Measurements from ENCODE around the gene KRT79. TPM values are rescaled to one million over a fixed set of nuclear protein-coding genes. Genes with fewer than 3 reads are reported as not detected.
A peak's percentile ranks its signal among the peaks of the same experiment; 100 is the strongest.

KRT79 gene
- total and polyA plus RNA-seq, 2 of the 8 experiments (the other 6 are each of a cell fraction or from before 2014, with no cell fraction given): not detected

GRCh38 chr12:52867152-52867551, 33.0 kb upstream of the KRT79 start:
- CTCF ChIA-PET (ENCODE audit: partially characterized antibody): interaction anchor here (0.6 to 22.2 kb wide), 23 partner anchors 11 to 498 kb away, joined by 3 to 502 read pairs (median 5); partner anchors contain the start of genes KRT74 and KRT76
- Histone ChIP-seq H3K27me3 (replicated peaks in 1 of 4; ENCODE audit: control insufficient read depth in 3 of 4, extremely low read depth in 1 of 4, insufficient read depth in 3 of 4, low read length in 3 of 4) (no peaks in the 10 kb centered on the region; a peak in 1 of 7 replicates), H3K14ac (ENCODE audit: insufficient read length) (no peak overlapping the region), H3K9ac (replicated peaks in 1 of 4; ENCODE audit: extremely low read depth in 1 of 4, low read depth in 3 of 4, low read length in 3 of 4) (no peak overlapping the region), H3K4me2 (ENCODE audit: insufficient read depth in 1 of 2, low read depth in 2 of 2, low read length in 2 of 2) (no peak overlapping the region), H3K23ac (ENCODE audit: insufficient read length) (no peak overlapping the region), H2BK20ac (ENCODE audit: low read length) (no peak overlapping the region), H2AK5ac (ENCODE audit: low read depth, low read length) (no peak overlapping the region), H3K23me2 (ENCODE audit: low read depth, low read length) (no peaks in the 10 kb centered on the region), H3K4me1 (replicated peaks in 1 of 4; ENCODE audit: control insufficient read depth in 3 of 4, insufficient read depth in 4 of 4, low read length in 3 of 4) (no peaks in the 10 kb centered on the region; a peak in 2 of 7 replicates), H2AFZ (ENCODE audit: low read length) (no peak overlapping the region), H3K79me2 (ENCODE audit: control insufficient read depth in 1 of 2, insufficient read depth in 2 of 2, low read length in 2 of 2) (no peaks in the 10 kb centered on the region), H4K20me1 (replicated peaks in 1 of 2; ENCODE audit: control insufficient read depth in 1 of 2, insufficient read depth in 2 of 2, low read length in 2 of 2) (peaks cover 0 to 1% of the 10 kb centered on the region in 2 experiments), H3K79me1 (ENCODE audit: low read depth, low read length) (no peaks in the 10 kb centered on the region), H2BK15ac (ENCODE audit: low read length) (peak overlapping the region; percentile 46; the same call in 1 of the 2 replicates), H2BK5ac (ENCODE audit: low read depth, low read length) (no peak overlapping the region), H3K56ac (replicated peaks; ENCODE audit: insufficient read length, low read depth, low read length) (no peak overlapping the region), H3K18ac (ENCODE audit: extremely low read depth, low read length) (no peak overlapping the region), H4K5ac (ENCODE audit: insufficient read length, low read depth, low read length) (no peak overlapping the region), H2BK12ac (ENCODE audit: low read depth, low read length) (0 out of 2 replicates have a peak overlapping the region, but pooled peaks have one; percentile 27), H3K4ac (replicated peaks; ENCODE audit: insufficient read length, low read depth, low read length) (no peak overlapping the region), H3K9me3 (ENCODE audit: insufficient read depth in 2 of 2, low read depth in 1 of 2, low read length in 1 of 2) (no peaks in the 10 kb centered on the region), H4K91ac (replicated peaks; ENCODE audit: insufficient read length, low read length) (no peak overlapping the region), H3K36me3 (ENCODE audit: control insufficient read depth in 2 of 4, insufficient read depth in 4 of 4, low read length in 3 of 4) (no peaks in the 10 kb centered on the region), H4K8ac (ENCODE audit: extremely low read depth, insufficient read depth, low read length) (no peak overlapping the region), H2BK120ac (replicated peaks; ENCODE audit: low read depth, low read length) (no peak overlapping the region), H3K27ac (ENCODE audit: low read depth, low read length) (no peak overlapping the region), H3K4me3 (ENCODE audit: extremely low read depth in 1 of 4, insufficient read depth in 2 of 4, low read depth in 3 of 4, low read length in 4 of 4) (no peak overlapping the region)
- no peak for FAIRE-seq
- WGBS, 2 experiments (ENCODE audit: extremely low coverage in 1 of 2, insufficient coverage in 1 of 2, insufficient read length in 1 of 2, insufficient replicate concordance in 2 of 2, low coverage in 1 of 2, low lambda C conversion rate in 2 of 2, missing lambda C conversion rate in 1 of 2): 91% methylated on average over 5 of the region's 5 CpGs; no CpG with 5 or more reads in 1 of the 2 experiments
- TF ChIP-seq CREB1 (IDR thresholded peaks at IDR 0.05): no peak
- TF ChIP-seq CTBP2 (IDR thresholded peaks at IDR 0.05; ENCODE audit: borderline replicate concordance, insufficient read depth, insufficient read length, low read length): no peak
- no peak for TF ChIP-seq RAD21 (IDR thresholded peaks at IDR 0.05 in 1 of 2, conservative IDR thresholded peaks at IDR 0.05 in 1 of 2; ENCODE audit: low read depth in 2 of 2, low read length in 2 of 2)
- no peak for TF ChIP-seq EGR1 (IDR thresholded peaks at IDR 0.05; ENCODE audit: borderline replicate concordance, low read depth, low read length)
- POLR2A ChIA-PET (ENCODE audit: partially characterized antibody): no interaction called here
- DNase-seq (ENCODE audit: low read depth in 1 of 2, low spot score in 2 of 2): no peak

Data from H1 (cell line).